ENCODE measurements around the gene TNFAIP3. TPM values are rescaled to one million over a fixed set of nuclear protein-coding genes. Genes with fewer than 3 reads are reported as not detected.

Gene TNFAIP3
- 5.1 and 13.4 TPM in 2 replicates for total RNA-seq

GRCh38 chr6:137866914-137867684, at the start of gene TNFAIP3:
TSS of gene TNFAIP3 (plus strand) at chr6:137867259. CDS start at chr6:137871228, 3,969 bp downstream.

Other genes with a start within 250 kb of the TNFAIP3 start
- gene PERP, start 240.2 kb downstream of the TNFAIP3 start, total RNA-seq, result 18.8 and 20.2 TPM in 2 replicates